ENCODE data around the gene CABCOCO1.

The CABCOCO1 gene

GRCh38 chr10:61744469-61744868, 81.7 kb downstream of the CABCOCO1 start:
- CTCF ChIA-PET = interaction anchor here (1.2 to 10.0 kb wide), 3 partner anchors 7 to 474 kb away, joined by 3 to 126 read pairs (median 4); no protein-coding TSS in a partner anchor
- TF ChIP-seq CTCF (IDR thresholded peaks at IDR 0.05; ENCODE audit: insufficient read depth, low read length, missing control alignments) = no peak
- no peak overlapping the region for H3K4me3 ChIP-seq (ENCODE audit: low read depth, low read length)
- POLR2A ChIA-PET = no interaction called here
- DNase-seq (ENCODE audit: low read depth, low spot score) = no peak

- no peak overlapping the region for H3K4me3 ChIP-seq (ENCODE audit: low read depth, low read length)
- ChIA-PET POLR2A (no interaction called here), CTCF (interaction anchor here (2.2 to 10.0 kb wide), 2 partner anchors 9 to 498 kb away, joined by 5 to 126 read pairs; no protein-coding TSS in a partner anchor)
- TF ChIP-seq CTCF (IDR thresholded peaks at IDR 0.05; ENCODE audit: insufficient read depth, low read length, missing control alignments) = no peak
- no peak for DNase-seq (ENCODE audit: low read depth, low spot score)
Measured at GRCh38 chr10:61746377-61746776, 83.6 kb downstream of the CABCOCO1 start.

GRCh38 chr10:61747307-61747706, 84.6 kb downstream of the CABCOCO1 start:
- DNase-seq (ENCODE audit: low read depth, low spot score) = no peak
- POLR2A ChIA-PET = no interaction called here
- H3K4me3 ChIP-seq (ENCODE audit: low read depth, low read length) = no peak overlapping the region
- TF ChIP-seq CTCF (IDR thresholded peaks at IDR 0.05; ENCODE audit: insufficient read depth, low read length, missing control alignments) = no peak
- CTCF ChIA-PET = interaction anchor here (2.2 to 10.0 kb wide), 3 partner anchors 10 to 497 kb away, joined by 5 to 126 read pairs (median 62); no protein-coding TSS in a partner anchor

GRCh38 chr10:61749291-61749690, 86.6 kb downstream of the CABCOCO1 start:
- TF ChIP-seq CTCF (IDR thresholded peaks at IDR 0.05; ENCODE audit: insufficient read depth, low read length, missing control alignments) = no peak
- DNase-seq (ENCODE audit: low read depth, low spot score) = no peak
- no peak overlapping the region for H3K4me3 ChIP-seq (ENCODE audit: low read depth, low read length)
- POLR2A ChIA-PET = no interaction called here
- CTCF ChIA-PET = interaction anchor here (0.6 to 10.0 kb wide), 5 partner anchors 12 to 1975 kb away, joined by 3 to 126 read pairs (median 6); no protein-coding TSS in a partner anchor

- H3K4me3 ChIP-seq (ENCODE audit: low read depth, low read length) = no peak overlapping the region
- CTCF ChIA-PET = interaction anchor here (0.6 to 10.0 kb wide), 41 partner anchors 9 to 690 kb away, joined by 3 to 126 read pairs (median 4); partner anchors contain the start of gene ARID5B
- no peak for DNase-seq (ENCODE audit: low read depth, low spot score)
- POLR2A ChIA-PET = interaction anchor here (0.6 to 0.7 kb wide), 2 partner anchors 125 to 604 kb away, joined by 3 read pairs; no protein-coding TSS in a partner anchor
- peak; percentile 78 for TF ChIP-seq CTCF (IDR thresholded peaks at IDR 0.05; ENCODE audit: insufficient read depth, low read length, missing control alignments)
Measured at GRCh38 chr10:61750943-61751471, 88.3 kb downstream of the CABCOCO1 start.

GRCh38 chr10:61751599-61751998, 88.9 kb downstream of the CABCOCO1 start:
- POLR2A ChIA-PET = no interaction called here
- TF ChIP-seq CTCF (IDR thresholded peaks at IDR 0.05; ENCODE audit: insufficient read depth, low read length, missing control alignments) = no peak
- CTCF ChIA-PET = interaction anchor here (0.7 to 10.0 kb wide), 36 partner anchors 8 to 929 kb away, joined by 3 to 126 read pairs (median 4); partner anchors contain the start of gene ARID5B
- no peak overlapping the region for H3K4me3 ChIP-seq (ENCODE audit: low read depth, low read length)
- DNase-seq (ENCODE audit: low read depth, low spot score) = no peak
